Dermis microvascular lymphatic vessel endothelial cell (primary cell): Measurements from ENCODE around the gene TMPRSS4. TPM values are rescaled to one million over a fixed set of nuclear protein-coding genes. Genes with fewer than 3 reads are reported as not detected.
A peak's percentile ranks its signal among the peaks of the same experiment; 100 is the strongest.

Source experiments
- DNase-seq, 2 donors: peaks; one replicate each; pipeline versions ENCODE4 v3.0.0 to v3.0.0-alpha.2; 2010; ENCODE audit warnings: low read depth in 2 of 2
- total RNA-seq: library from RNA; depleted of rRNA; stranded (reverse); fragments of >200 nt; gene quantifications from 2 replicates; pipeline ENCODE4 v1.2.1, GENCODE V29; 2014

TMPRSS4 gene
- total RNA-seq, 1 donor from 2014 or later, result not detected

GRCh38 chr11:118135051-118135795 is 58.3 kb downstream of the TMPRSS4 start:
- no peak for DNase-seq

DNA sequence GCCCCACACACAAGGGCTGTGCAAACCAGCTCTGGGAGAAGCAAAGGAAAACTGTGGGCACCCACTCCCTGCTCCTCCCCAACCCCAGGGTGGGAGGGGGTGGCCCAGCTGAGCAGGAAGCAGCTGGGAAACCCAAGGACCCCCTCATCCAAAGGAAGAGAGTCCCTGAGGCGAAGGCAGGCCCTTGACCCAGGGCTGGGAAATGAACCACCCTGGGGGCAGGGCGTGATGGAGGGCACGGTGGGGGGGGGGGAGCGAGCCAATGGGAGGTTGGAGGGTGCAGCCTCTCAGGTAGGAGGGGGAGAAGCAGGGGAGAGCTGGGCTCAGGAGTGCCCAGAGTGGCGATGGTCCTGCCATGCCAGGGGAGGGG is 58.9 kb downstream of the TMPRSS4 start:
- DNase-seq, result no peak

- no peak for DNase-seq
These were observed 59.5 kb downstream of the TMPRSS4 start for GRCh38 chr11:118136341-118136740.

GRCh38 chr11:118136801-118137200 is 59.9 kb downstream of the TMPRSS4 start:
- DNase-seq, result no peak

DNA sequence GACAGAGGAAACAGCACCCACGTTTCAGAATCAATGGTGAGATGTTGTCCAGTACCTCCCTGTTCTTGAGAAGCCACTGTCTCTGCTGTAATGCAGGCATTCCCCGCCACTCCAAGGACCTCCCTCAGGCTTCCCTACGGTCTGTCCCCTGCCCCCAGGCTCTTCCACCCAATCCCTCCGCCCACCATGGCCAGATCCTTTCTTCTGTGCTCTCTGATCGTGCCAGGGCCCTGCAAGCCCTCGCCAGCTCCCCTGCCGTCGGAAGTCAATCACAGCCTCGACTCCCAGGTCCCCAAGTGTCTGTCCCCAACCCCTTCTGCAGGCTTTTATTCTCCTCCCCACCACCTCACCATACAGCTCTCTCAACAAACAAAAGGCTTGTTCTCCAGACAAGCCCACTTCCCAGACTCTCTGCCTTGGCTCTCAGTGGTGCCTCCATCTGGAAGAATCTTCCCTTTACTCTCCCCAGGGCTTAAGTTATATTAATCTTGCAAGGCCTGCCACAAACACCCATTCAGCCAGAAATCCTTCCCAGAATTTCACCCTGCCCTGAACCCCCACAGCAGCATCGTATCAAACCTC is 62.1 kb downstream of the TMPRSS4 start:
- DNase-seq, result no peak

DNA sequence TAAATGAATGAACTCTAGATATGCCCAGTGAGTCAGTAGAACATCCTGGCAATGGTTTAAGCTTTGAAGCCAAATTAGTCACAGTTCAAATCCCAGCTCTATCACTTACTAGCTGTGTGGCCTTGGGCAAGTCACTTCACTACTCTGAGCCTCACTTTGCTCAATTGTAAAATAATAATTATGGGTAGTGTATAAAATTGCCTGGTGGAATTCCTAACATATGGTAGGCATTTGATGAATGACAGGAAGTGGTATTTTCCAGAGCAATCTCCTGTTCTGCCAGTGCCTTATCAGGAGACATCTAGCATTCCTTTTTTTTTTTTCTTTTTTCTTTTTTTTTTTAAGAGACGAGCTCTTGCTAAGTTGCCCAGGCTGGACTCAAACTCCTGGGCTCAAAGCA is 62.7 kb downstream of the TMPRSS4 start:
- DNase-seq, result no peak

DNA sequence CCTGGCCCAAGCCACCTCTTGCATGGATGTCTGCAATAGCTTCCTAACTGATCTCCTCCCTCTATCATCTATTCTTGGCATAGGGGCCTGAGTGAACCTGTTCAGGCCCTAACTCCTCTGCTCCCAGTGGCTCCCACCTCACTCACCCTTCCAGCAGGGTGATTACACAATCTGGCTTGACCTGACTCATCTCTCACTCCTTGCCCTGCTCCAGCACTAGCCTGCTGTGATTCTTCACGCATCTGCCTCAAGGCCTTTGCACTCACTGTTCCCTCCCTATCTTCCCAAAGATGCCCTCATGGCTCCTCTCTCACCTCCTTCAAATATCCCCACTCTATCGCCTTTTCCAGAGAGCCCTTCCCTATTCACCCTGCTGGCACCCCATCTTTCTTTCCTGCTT is 65.2 kb downstream of the TMPRSS4 start:
- DNase-seq, result no peak

- DNase-seq, result no peak
These were observed 65.9 kb downstream of the TMPRSS4 start for GRCh38 chr11:118142809-118143208.

GRCh38 chr11:118143661-118144185 is 66.8 kb downstream of the TMPRSS4 start:
- DNase-seq, result no peak

DNA sequence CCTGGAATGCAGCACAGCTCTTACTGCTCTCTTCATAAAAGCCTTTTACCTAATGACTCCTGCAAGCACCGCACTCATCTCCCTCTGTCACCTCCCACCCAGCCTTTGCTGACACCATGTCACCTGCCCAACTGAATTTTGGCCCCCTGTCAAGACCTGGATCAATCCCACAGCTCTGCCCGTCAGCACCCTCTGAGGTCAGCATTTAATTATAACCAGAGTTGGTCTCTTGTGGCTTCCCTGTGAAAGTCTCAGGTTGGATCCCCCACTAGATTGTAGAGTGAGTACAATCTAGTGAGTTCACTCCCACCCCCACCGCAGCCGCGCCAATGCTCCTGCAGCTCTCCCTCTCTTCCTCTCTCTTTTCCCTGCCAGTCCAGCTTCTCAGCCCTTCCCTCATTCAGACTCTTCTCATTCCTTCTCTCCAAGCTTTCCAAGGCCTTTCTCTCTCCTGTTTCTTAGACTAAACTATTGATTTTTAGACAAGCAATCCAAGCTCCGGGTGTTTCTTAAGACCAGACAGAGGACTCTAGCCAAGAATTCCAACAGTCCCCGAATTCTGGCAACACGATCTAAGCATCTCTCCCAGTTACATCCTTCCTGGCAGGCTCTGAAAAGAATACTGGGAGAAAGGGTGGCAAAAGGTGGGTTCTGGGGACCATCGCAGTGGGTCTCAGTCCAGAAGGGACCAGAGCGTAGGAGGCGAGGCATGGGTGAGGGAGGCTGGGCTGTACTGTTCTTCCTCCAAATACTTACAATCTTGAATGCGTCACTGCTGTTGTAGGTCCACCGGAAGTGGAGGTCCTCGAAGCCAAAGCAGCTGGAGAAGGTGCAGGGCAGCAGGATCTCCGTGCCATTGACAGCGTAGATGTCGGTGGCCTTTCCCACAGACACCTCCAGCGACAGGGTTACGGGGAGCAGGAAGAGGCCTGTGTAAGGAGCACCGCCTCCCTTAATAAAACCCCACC is 67.7 kb downstream of the TMPRSS4 start:
- no peak for DNase-seq

DNA sequence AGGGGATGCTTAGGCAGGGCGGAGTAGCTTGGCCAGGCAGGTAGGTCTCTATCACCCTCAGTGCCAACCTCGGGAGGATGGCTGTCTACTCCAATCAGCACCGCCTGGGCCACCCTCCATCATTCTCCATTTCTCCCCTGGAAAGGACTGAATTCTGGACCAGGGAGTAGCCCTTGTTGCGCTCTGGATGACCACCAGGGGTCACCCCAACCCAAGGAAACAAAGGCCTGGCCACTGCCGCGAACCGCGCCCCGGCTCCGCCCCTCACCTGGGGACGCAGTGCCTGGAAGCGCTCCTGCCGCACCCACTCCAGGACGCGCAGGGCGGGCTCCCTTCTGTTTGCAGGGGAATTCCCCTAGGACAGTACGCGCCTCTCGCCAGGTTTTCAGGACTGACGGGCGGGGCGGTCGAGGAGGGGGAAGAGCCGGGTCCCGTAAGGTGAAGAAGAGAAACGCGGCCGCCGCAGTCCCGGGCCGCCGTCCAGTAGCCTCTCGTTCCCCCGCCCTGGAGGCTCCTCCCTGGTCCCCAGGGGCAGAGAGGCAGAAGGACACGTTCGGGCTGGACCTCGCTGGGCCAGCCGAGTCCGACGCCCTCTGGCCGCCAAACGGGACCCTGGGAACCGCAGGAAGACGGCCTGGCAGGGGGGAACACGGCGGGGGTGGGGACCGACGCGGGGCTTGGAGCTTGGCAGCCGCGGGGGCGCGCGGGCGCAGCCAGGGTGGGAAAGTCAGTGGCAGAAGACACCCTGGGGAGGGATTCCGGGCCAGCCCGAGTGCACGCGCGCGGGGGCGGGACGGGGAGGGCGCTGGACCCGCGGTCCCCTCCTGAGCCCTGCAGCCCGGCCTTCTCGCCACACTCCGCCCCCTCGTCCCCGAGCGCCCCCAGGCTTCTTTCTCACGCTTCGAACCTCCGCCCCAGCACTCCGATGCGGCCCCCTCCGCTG is 68.7 kb downstream of the TMPRSS4 start:
- DNase-seq, result peak; percentile 37 to 74

DNA sequence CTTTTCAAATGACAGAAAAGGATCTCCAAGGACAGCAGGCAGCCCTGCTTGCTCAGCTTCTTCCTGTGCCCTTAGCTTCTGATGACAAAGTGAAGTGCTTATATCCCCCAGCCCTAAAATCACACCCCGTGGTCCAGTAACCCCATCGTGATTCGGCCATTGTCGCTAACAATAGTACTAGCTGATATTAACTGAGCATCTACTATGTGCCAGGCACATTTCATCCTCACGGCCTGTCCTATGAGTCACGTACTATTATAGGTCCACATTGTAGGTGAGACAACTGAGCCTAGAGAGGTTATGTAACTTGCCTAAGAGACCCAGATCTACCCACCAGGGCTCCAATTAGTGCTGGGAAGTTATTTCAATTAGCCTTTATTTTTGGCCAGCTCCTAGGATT is 69.7 kb downstream of the TMPRSS4 start:
- no peak for DNase-seq

GRCh38 chr11:118147502-118147901 is 70.6 kb downstream of the TMPRSS4 start:
- DNase-seq, result no peak

DNA sequence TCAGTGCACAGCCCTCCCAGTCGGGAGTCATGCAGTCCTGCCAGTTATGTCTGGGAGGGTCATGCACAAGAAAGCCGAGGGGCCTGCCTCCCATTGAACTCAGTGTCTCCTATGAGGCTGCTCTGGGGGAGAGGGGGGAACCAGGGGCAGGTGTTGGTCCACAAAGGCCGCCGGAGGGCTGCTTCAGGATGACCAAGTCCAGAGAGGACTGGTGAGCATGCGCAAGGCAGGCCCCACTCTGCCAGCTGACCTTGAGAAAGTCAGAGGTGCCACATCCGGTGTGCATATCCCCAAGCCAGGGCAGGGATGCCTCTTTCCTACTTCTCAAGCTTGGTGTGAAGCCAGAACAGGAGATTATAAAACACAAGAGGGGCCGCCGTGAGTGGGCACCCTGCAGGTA is 71.4 kb downstream of the TMPRSS4 start:
- no peak for DNase-seq

- no peak for DNase-seq
These were observed 72.0 kb downstream of the TMPRSS4 start for GRCh38 chr11:118148856-118149255.

GRCh38 chr11:118149493-118149892 is 72.6 kb downstream of the TMPRSS4 start:
- DNase-seq, result no peak

GRCh38 chr11:118151431-118151830 is 74.6 kb downstream of the TMPRSS4 start:
- DNase-seq, result no peak

- DNase-seq, result no peak
These were observed 75.2 kb downstream of the TMPRSS4 start for GRCh38 chr11:118152020-118152551.

- DNase-seq, result peak in 1 of 2 donors; percentile 53
These were observed 75.9 kb downstream of the TMPRSS4 start, which contains the start of gene SCN4B for GRCh38 chr11:118152552-118153471. Gene SCN4B (minus strand): TSS chr11:118152823. CDS start chr11:118152673, 150 bp downstream.
